A549 (cell line): ENCODE data around the gene TGOLN2. TPM values are rescaled to one million over a fixed set of nuclear protein-coding genes. Genes with fewer than 3 reads are reported as not detected.

ENCODE experiments used
- ATAC-seq, 2 experiments: fragments of 200-7000 bp in 1 of 2; fragments of >200 bp in 1 of 2; cut with Nextera tagmentation in 1 of 2; cut with Tn5 transposase in 1 of 2; 3 replicates each; pipeline versions ENCODE4 v1.8.0 to v1.9.1; 2018 to 2020; ENCODE audit warnings: mild to moderate bottlenecking in 1 of 2, moderate library complexity in 1 of 2
- CTCF ChIA-PET: fragments of 300-600 bp; sonication (Branson Sonifier 250); formaldehyde crosslinking; extraction: SDS; loops from one replicate; lab custom pipeline; 2021; ENCODE audit warnings: antibody characterized with exemption, inconsistent platforms; lab: Yijun Ruan, JAX
- POLR2A ChIA-PET: fragments of 350-600 bp; formaldehyde crosslinking; extraction: SDS; loops from one replicate; lab custom pipeline; 2021; ENCODE audit warnings: antibody characterized with exemption, inconsistent platforms; lab: Yijun Ruan, JAX
- DNase-seq, 2 experiments: peaks; one replicate each; pipeline versions ENCODE4 v3.0.0 to v3.0.0-alpha.2; 2011 to 2016; ENCODE audit warnings: low read depth in 1 of 2, low spot score in 1 of 2
- FAIRE-seq: peaks from 2 replicates; lab custom pipeline; 2011; peaks lifted over from hg19 to GRCh38; lab: Jason Lieb, UNC
- H3K27ac ChIP-seq, 2 experiments: fragments of >200 bp; sonication (Bioruptor Twin); formaldehyde crosslinking; 3 replicates each; pipeline ENCODE4 v1.5.1; 2016 to 2017
- H3K4me1 ChIP-seq: fragments of >200 bp; sonication (Bioruptor Twin); formaldehyde crosslinking; 3 replicates; pipeline ENCODE4 v1.6.1; 2016
- H3K4me2 ChIP-seq: fragments of >200 bp; sonication (Bioruptor Twin); formaldehyde crosslinking; 3 replicates; pipeline ENCODE4 v1.6.1; 2016
- H3K4me3 ChIP-seq: fragments of >200 bp; sonication (Bioruptor Twin); formaldehyde crosslinking; 3 replicates; pipeline ENCODE4 v1.5.1; 2016
- H3K9me3 ChIP-seq: fragments of >200 bp; sonication (Bioruptor Twin); formaldehyde crosslinking; 3 replicates; pipeline ENCODE4 v1.6.1; 2016
- ATOH8 ChIP-seq: fragments of 250-450 bp; sonication (Bioruptor Pico); IDR thresholded peaks from 2 replicates; pipeline ENCODE4 v1.5.0; 2020; ENCODE audit warnings: low read depth, mild to moderate bottlenecking, moderate library complexity
- BCL3 ChIP-seq: fragments of >200 bp; sonication (Bioruptor Twin); formaldehyde crosslinking; IDR thresholded peaks from 3 replicates; pipeline ENCODE4 v1.6.1; 2016
- CBX2 ChIP-seq: fragments of 200-600 bp; sonication (generic); IDR thresholded peaks from 2 replicates; pipeline ENCODE4 v1.6.1; 2016; ENCODE audit warnings: low read depth, mild to moderate bottlenecking, borderline replicate concordance
- CBX8 ChIP-seq: fragments of 200-600 bp; sonication (generic); IDR thresholded peaks from 2 replicates; pipeline ENCODE4 v1.6.1; 2016
- CEBPB ChIP-seq, 2 experiments: fragments of >200 bp in 1 of 2; sonication (Bioruptor Twin) in 1 of 2; formaldehyde crosslinking in 1 of 2; IDR thresholded peaks; 2 replicates each; pipeline ENCODE4 v1.6.1; 2012 to 2016
- EHMT2 ChIP-seq: fragments of 200-600 bp; sonication (generic); IDR thresholded peaks from 2 replicates; pipeline ENCODE4 v1.6.1; 2016; ENCODE audit warnings: antibody characterized with exemption, low read depth, mild to moderate bottlenecking, moderate library complexity
- FOSL2 ChIP-seq, 2 experiments: fragments of 450-650 bp in 1 of 2; fragments of >200 bp in 1 of 2; sonication (Bioruptor Twin) in 1 of 2; formaldehyde crosslinking; IDR thresholded peaks; 2 replicates each; pipeline versions ENCODE4 v1.5.0 to v1.6.1; 2016 to 2020; ENCODE audit warnings: mild to moderate bottlenecking in 1 of 2, moderate library complexity in 1 of 2
- HDAC2 ChIP-seq: fragments of 200-600 bp; sonication (generic); IDR thresholded peaks from 2 replicates; pipeline ENCODE4 v1.6.1; 2016
- KDM1A ChIP-seq: fragments of 200-600 bp; sonication (generic); IDR thresholded peaks from 2 replicates; pipeline ENCODE4 v1.6.1; 2016; ENCODE audit warnings: low read depth, mild to moderate bottlenecking
- MAX ChIP-seq: IDR thresholded peaks from 2 replicates; pipeline ENCODE4 v1.6.1; 2012
- MYC ChIP-seq: IDR thresholded peaks from 2 replicates; pipeline ENCODE4 v1.6.1; 2012; ENCODE audit warnings: mild to moderate bottlenecking, inconsistent platforms, low read length, improper control_type of control experiment, borderline replicate concordance
- NR3C1 ChIP-seq: fragments of >200 bp; sonication (Bioruptor Twin); formaldehyde crosslinking; IDR thresholded peaks from 3 replicates; pipeline ENCODE4 v1.6.1; 2017
- PHF8 ChIP-seq: fragments of 200-600 bp; sonication (generic); IDR thresholded peaks from 2 replicates; pipeline ENCODE4 v1.6.1; 2016; ENCODE audit warnings: low read depth, mild to moderate bottlenecking, antibody characterized with exemption, moderate library complexity, borderline replicate concordance
- RAD21 ChIP-seq, 2 experiments: fragments of >200 bp in 1 of 2; sonication (Bioruptor Twin) in 1 of 2; formaldehyde crosslinking in 1 of 2; IDR thresholded peaks in 1 of 2; conservative IDR thresholded peaks in 1 of 2; 2 replicates in 1 of 2; 3 replicates in 1 of 2; pipeline ENCODE4 v1.6.1; 2012 to 2018; ENCODE audit warnings: inconsistent platforms in 1 of 2
- RARB ChIP-seq: fragments of 250-450 bp; sonication (Bioruptor Pico); IDR thresholded peaks from 2 replicates; pipeline ENCODE4 v1.8.0; 2021; ENCODE audit warnings: mild to moderate bottlenecking, moderate library complexity
- TFCP2L1 ChIP-seq: fragments of 250-450 bp; sonication (Bioruptor Pico); IDR thresholded peaks from 2 replicates; pipeline ENCODE4 v1.5.0; 2021; ENCODE audit warnings: mild to moderate bottlenecking
- TP53 ChIP-seq: fragments of 250-450 bp; sonication (Bioruptor Pico); IDR thresholded peaks from 2 replicates; pipeline ENCODE4 v1.5.0; 2021; ENCODE audit warnings: mild to moderate bottlenecking, moderate library complexity
- USF2 ChIP-seq: fragments of 450-650 bp; IDR thresholded peaks from 2 replicates; pipeline ENCODE4 v1.6.1; 2014; ENCODE audit warnings: antibody characterized with exemption
- ZC3H11A ChIP-seq: fragments of 450-650 bp; IDR thresholded peaks from 2 replicates; pipeline ENCODE4 v1.6.1; 2014; ENCODE audit warnings: antibody characterized with exemption, mild to moderate bottlenecking
- ZNF302 ChIP-seq: fragments of 250-450 bp; sonication (Bioruptor Pico); IDR thresholded peaks from 2 replicates; pipeline ENCODE4 v1.9.0; 2021; ENCODE audit warnings: inconsistent platforms, mild to moderate bottlenecking, moderate library complexity
- WGBS: methylation state at CpG from one replicate; pipeline ENCODE4 v1.1.6; 2017; ENCODE audit errors: missing lambda C conversion rate; 5-methylcytosine and 5-hydroxymethylcytosine counted together
- polyA plus RNA-seq, 4 experiments: library from polyadenylated mRNA; depleted of rRNA in 3 of 4; stranded (reverse); fragments of >200 nt; fragmentation: RNase III in 1 of 4; extraction: RNeasy Plus Mini Kit Qiagen cat#74134 plus additional on column Dnase treatment in 1 of 4; gene quantifications; 2 replicates in 3 of 4; 3 replicates in 1 of 4; pipeline ENCODE4 v1.2.3, GENCODE V29; 2011 to 2017

Gene TGOLN2
- polyA plus RNA-seq, 2 of the 4 experiments (the other 2 are of a cell fraction): 97.1 to 177 TPM

- POLR2A ChIA-PET: interaction anchor here (1.4 kb wide), 1 partner anchor 361 kb away, joined by 5 read pairs; no protein-coding TSS in a partner anchor
- Histone ChIP-seq H3K9me3 (no peaks in the 10 kb centered on the region), H3K4me1 (peaks cover 31% of the 10 kb centered on the region)
- FAIRE-seq (no peak), ATAC-seq (no peak), DNase-seq (no peak)
- 88% methylated on average over 8 of the region's 8 CpGs for WGBS
- CTCF ChIA-PET: interaction anchor here (0.6 to 11.8 kb wide), 18 partner anchors 8 to 361 kb away, joined by 3 to 376 read pairs (median 12); partner anchors contain the start of gene TCF7L1
- TF ChIP-seq ZC3H11A: no peak
- no peak for TF ChIP-seq TFCP2L1
- no peak for TF ChIP-seq ZNF302 (CRISPR knock-in tag)
- TF ChIP-seq KDM1A: no peak
- TF ChIP-seq CBX8: no peak
- no peak for TF ChIP-seq EHMT2
- no peak for TF ChIP-seq ATOH8 (CRISPR knock-in tag)
- TF ChIP-seq HDAC2: no peak
- TF ChIP-seq CEBPB (IDR thresholded peaks at IDR 0.05): no peak
- TF ChIP-seq BCL3: no peak
- no peak for TF ChIP-seq CBX2
- TF ChIP-seq TP53 (CRISPR knock-in tag): no peak
- TF ChIP-seq, all 56 proteins: peak for 0
- Histone ChIP-seq H3K4me2 (no peak overlapping the region), H3K27ac (peak overlapping the region in 1 of 2 experiments; percentile 6; a peak in 1 of 6 replicates), H3K4me3 (no peak overlapping the region)
Measured at GRCh38 chr2:85286918-85287317, 40.9 kb downstream of the TGOLN2 start.

- WGBS: 84% methylated on average over 8 of the region's 8 CpGs
Measured at GRCh38 chr2:85283641-85284040, 44.1 kb downstream of the TGOLN2 start.

GRCh38 chr2:85282914-85283313 lies 44.9 kb downstream of the TGOLN2 start:
- 84% methylated on average over 7 of the region's 7 CpGs for WGBS
- TF ChIP-seq FOSL2 (IDR thresholded peaks at IDR 0.05): no peak
- TF ChIP-seq FOSL2 (CRISPR knock-in tag; IDR thresholded peaks at IDR 0.05): no peak
- POLR2A ChIA-PET: no interaction called here

More at GRCh38 chr2:85283641-85284040, 44.1 kb downstream of the TGOLN2 start:
- DNase-seq: no peak
- ChIA-PET CTCF (interaction anchor here (0.9 to 11.8 kb wide), 14 partner anchors 11 to 358 kb away, joined by 3 to 376 read pairs (median 18); partner anchors contain the start of gene TCF7L1), POLR2A (no interaction called here)
- Histone ChIP-seq H3K4me1 (peaks cover 22% of the 10 kb centered on the region), H3K27ac (no peak overlapping the region), H3K4me2 (no peak overlapping the region), H3K9me3 (no peaks in the 10 kb centered on the region), H3K4me3 (no peak overlapping the region)
- no peak for ATAC-seq
- FAIRE-seq: no peak
- no peak for TF ChIP-seq MAX
- TF ChIP-seq RARB (CRISPR knock-in tag): no peak
- no peak for TF ChIP-seq ZC3H11A
- TF ChIP-seq MYC: no peak
- no peak for TF ChIP-seq RAD21 (conservative IDR thresholded peaks at IDR 0.05 in 1 of 2, IDR thresholded peaks at IDR 0.05 in 1 of 2)
- no peak for TF ChIP-seq PHF8
- no peak for TF ChIP-seq USF2
- TF ChIP-seq NR3C1: no peak

More at GRCh38 chr2:85282914-85283313, 44.9 kb downstream of the TGOLN2 start:
- DNase-seq (no peak), ATAC-seq (no peak), FAIRE-seq (no peak)
- Histone ChIP-seq H3K4me2 (no peak overlapping the region), H3K4me1 (peaks cover 15% of the 10 kb centered on the region), H3K9me3 (no peaks in the 10 kb centered on the region), H3K4me3 (no peak overlapping the region), H3K27ac (no peak overlapping the region)
- CTCF ChIA-PET: interaction anchor here (0.6 to 11.8 kb wide), 12 partner anchors 10 to 357 kb away, joined by 3 to 376 read pairs (median 24); partner anchors contain the start of gene TCF7L1
